ENCODE results near the gene PBX3.

Gene PBX3

DNA sequence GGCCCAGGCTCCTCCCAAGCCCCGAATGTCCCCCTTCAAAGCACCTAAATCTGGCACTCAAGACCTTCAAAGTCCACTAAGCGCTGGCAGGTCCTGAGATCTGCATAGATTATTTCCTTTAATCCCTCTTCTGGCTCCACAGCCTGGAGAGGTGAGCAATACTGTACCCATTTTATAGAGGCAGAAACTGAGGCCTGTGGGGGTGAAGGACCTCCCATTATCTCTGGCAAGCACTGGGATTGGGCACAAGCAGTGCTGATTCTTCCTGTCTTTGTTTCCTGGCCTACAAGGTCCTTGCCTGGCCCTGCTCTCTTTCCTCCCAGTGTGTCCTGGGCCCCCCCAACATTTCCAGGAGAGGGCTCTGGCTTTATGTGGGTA lies 252.3 kb downstream of the PBX3 start:
- no peak for DNase-seq

DNA sequence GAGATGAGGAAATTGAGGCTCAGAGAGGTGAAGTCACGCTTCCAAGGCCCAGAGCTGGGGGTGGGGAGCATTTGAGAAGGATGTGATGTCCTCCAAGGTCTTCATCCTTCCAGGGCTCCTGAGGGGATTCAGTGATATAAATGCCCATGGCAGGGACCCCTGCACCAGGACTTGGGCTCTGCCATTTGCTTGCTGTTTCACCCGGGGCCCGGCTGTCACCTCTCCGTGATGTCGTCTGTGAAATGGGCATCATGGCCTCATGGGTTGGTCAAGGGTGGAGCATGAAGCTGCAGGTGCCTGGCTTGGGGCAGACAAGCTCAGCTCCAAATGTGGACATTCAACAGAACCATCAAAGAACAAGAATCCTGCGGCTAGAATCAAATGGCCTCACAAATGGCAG lies 253.1 kb downstream of the PBX3 start:
- no peak for DNase-seq

DNA sequence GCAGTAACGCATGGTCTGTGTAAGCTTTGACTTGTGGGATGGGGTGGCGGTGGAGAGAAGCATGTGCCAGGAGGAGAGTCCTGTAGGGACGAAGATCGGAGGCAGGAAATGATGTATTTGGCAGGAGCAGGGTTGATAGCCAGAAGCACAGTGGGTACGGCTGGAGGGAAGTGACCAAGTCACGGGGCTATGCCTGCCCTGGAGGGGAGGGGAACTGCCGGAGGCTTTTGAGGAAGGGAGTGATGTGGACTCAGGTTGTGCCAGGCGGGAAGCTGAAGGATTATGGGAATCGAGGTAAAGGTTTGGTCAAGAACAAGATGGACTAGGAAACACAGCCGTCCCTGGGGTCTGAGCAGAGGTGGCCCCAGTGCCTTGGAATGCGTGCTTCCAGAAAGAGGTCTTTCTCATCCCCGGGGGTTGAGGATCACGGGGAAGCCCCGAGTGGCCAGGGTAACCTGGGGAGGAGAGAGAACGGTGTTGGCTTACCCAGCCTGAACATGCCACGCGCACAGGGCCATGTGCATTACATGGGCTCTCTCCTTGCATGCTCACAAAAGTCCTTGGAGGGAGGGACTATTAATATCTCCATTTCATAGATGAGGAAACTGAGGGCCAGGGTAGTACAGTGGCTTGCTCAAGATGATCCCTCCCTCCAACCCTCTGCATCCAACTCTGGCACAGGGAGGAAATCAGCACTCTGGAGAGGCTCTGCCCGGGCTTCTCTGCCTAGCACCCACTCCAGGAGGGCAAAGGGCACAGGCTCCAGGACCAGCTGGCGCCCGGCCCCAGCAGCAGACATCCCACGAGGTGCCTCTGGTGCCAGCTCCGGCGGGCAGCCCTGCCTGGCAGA lies 253.8 kb downstream of the PBX3 start:
- peak in 3 of 4 experiments; percentile 29 to 51 (median 46) for DNase-seq

DNA sequence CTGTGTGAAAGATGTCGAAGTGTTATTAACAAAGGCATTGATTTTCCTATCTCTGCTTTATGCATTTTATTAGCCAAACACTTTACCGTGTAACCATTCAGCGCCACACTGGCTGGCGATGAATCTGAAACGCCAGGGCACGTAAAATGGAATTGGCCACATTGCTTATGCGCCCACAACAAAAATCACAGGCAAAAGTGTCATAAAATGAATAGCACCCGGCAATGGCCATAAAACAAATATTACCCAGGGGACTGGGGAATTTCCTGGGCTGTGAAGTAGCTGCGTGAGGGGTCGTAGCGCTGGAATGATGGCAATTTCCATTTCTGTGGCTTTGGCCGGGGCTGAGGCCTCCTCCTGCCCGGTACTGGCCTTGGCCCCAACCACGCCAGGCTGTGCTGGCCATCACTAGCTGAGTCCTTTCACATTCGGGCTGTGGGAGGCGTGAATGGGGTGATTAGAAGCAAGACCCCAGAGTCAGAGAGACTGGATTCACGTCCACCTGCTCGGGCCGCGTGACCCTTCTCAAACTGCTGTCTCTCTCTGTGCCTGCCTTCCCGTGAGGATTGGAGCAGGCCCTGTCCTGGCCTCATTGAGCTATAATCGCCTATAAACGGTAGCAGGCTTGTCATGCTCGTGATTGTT lies 254.5 kb downstream of the PBX3 start:
- DNase-seq = no peak

DNA sequence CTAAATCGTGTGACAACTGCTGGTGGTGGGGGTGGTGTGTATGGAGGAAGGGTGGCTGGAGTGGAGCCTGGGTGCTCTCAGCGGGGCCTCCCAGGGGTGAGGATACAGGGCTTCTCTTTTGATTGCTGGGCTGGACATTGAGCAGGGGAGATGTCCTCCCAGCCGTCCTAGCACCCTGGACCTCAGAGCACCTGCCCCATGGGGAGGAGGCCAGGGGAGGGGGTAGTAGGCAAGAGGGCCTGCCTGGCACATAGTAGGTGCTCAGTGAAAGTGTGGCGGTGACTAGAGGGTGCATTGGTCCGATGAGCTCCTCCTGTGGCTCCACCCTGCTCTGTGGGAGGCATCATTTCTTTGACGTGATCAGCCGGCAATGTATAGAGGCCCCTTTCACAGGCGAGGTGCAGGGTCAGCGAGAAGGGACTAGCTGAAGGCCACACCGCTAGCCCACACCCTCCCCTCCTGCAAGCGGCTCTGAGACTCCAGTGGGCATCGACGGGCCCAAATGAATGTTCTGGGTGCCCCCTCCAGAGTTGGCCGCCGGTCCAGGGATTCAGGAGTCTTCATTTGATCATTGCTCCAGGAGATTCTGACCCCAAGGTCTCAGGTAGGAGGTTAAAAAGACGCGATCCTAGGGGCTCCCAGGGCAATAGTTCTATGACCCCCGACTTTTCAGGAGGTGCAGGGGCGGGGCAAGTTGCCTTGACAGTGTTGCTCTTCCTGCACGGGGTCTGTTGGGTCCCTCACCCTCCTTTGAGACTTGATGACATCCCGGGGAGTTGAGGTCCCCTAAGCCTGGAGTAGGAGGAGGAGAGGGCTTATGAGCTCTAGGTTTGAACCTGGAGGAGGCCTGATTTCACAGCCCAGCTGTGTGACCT lies 255.5 kb downstream of the PBX3 start:
- DNase-seq = no peak

DNA sequence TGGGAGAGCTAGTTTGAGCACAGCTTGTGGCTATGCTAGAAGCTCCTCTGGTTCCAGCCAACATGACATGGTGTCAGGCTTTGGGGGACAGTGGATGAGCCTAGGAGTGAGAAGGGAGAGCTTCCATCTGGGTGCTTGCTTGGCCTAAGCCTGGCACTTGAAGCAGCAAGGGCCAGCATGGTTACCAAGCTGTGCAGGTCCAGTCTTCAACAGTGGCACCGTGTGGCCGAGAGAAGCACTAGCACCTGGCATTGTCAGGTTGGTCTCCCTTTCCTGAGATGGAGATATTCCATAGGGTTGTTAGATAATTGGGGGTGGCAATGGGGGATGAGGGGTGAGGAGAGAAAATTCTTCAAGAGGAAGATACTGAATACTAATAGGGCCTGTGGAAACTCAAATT lies 261.9 kb downstream of the PBX3 start:
- peak in 2 of 4 experiments; percentile 3 to 7 for DNase-seq

DNA sequence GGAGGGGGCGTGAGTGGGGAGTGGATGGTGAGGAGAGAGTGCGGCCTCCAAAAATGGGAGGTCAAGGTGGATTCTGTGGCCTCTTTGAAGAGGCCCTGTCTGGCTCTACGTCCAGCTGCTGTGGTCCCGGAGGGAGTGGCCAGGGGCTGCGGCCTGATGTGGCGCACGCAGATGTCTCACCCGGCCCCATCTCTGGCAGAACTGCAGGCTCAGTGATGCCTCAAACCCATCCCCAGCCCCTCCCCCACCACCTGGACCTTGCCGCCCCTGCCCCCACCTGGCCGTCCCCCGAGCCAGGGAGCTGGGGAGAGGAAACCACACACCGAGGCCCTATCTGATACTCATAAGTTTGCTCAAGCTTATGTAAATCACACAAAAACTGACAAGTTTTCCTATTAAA lies 267.6 kb downstream of the PBX3 start:
- no peak for DNase-seq

DNA sequence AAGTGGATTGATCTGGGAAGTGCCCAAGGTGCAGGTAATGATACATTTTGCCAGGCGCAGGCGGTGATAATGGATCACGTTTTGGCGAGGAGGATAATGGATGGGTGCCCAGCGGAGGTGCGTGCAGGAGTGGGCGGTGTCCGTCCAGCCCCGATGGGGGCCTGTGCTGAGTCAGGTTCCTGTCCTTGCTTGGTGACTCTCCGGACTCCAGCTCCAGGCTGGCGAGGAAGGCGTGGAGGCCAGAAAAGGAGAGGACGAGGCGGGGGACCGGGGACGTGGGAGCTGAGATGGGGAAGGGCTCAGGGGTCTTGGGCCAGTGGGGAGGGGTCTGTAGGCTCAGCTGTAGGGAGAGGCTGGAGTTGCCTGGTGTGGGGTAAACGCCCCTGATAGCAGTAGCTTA lies 268.3 kb downstream of the PBX3 start:
- DNase-seq = no peak

DNA sequence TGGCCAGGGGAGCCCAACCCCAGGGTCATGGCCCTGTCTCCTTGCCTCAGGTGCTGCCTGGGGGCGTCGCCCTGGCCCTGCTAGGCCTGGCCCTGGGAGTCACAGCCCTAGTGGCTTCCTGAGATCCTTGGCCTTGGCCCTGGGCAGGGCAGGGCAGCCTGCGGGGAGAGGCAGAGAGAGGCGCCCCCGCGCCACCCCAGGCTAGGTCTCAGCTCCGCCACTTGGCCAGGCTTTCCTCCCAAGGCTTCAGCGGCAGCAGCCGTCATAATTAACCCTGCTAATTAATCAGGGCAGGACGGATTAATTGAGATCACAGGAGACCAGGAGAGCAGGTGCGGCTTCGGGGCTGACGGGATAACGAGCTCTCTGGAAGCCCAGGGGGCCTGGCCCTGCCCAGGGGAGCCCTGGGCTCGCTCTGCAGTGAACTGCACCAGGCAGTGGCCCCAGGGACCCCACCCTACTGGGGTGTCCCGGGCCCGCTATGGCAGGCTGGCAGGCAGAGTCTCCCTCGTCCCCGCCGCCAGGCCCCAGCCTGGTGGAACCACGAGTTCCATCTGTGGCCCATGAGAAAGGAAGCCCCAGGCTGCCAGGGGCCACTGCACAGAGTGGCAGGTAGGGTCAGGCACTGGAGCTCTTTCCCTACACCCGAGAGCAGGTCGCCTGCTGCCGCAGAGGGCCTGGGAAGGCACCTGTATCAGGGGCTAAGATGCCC lies 269.6 kb downstream of the PBX3 start:
- DNase-seq = no peak

Data from suppressor macrophage (primary cell).